ENCODE results near the gene YDJC.

GRCh38 chr22:21672107-21672629, 42.3 kb upstream of the YDJC start:
- TF ChIP-seq CTCF (IDR thresholded peaks at IDR 0.05; ENCODE audit: low read depth, low read length) (peak; percentile 23; the same call in 1 of the 2 replicates), EZH2phosphoT487 (IDR thresholded peaks at IDR 0.05; ENCODE audit: low read depth) (no peak)

All from OCI-LY3 (cell line).